HepG2 (cell line): ENCODE measurements around the gene RTRAF. TPM values are rescaled to one million over a fixed set of nuclear protein-coding genes. Genes with fewer than 3 reads are reported as not detected.

ENCODE experiments used
- ATAC-seq: fragments of 200-7000 bp; cut with Tn5 transposase; 3 replicates; pipeline ENCODE4 v1.9.1; 2020; ENCODE audit warnings: mild to moderate bottlenecking, moderate library complexity
- BruUV-seq: library from RNA; stranded (reverse); fragments of 400-500 nt; replicated peaks from 2 replicates; lab custom pipeline; 2021; lab: Mats Ljungman, UMichigan
- CTCF ChIA-PET: fragments of 300-600 bp; formaldehyde crosslinking; extraction: SDS; loops from one replicate; lab custom pipeline; 2021; ENCODE audit warnings: low total read pairs, inconsistent platforms, low intra/inter-chr PET ratio; lab: Yijun Ruan, JAX
- POLR2A ChIA-PET: fragments of 350-600 bp; sonication (Branson Sonifier 250); formaldehyde crosslinking; loops from one replicate; lab custom pipeline; 2020; ENCODE audit warnings: antibody characterized with exemption, inconsistent platforms; lab: Yijun Ruan, JAX
- DNase-seq: peaks from one replicate; pipeline ENCODE4 v3.0.0-alpha.2; 2015; ENCODE audit warnings: low spot score
- FAIRE-seq: peaks from 3 replicates; lab custom pipeline; 2011; peaks lifted over from hg19 to GRCh38; lab: Jason Lieb, UNC
- H2AFZ ChIP-seq: one replicate; pipeline ENCODE4 v1.6.1; 2011; ENCODE audit warnings: low read length, inconsistent platforms
- H3K27ac ChIP-seq: fragments of 300-600 bp; 3 replicates; pipeline ENCODE4 v1.8.0; 2011; ENCODE audit warnings: mixed run types, mild to moderate bottlenecking, mixed read lengths, low read length, inconsistent platforms; ENCODE audit not compliant: insufficient read depth; ENCODE audit errors: extremely low read length
- H3K27me3 ChIP-seq, 2 experiments: fragments of 200-600 bp in 1 of 2; 2 replicates in 1 of 2; 3 replicates in 1 of 2; pipeline versions ENCODE4 v1.6.0 to v1.8.0; 2011; ENCODE audit warnings: low read length in 2 of 2, mild to moderate bottlenecking in 2 of 2, moderate library complexity in 2 of 2, inconsistent platforms in 1 of 2; ENCODE audit not compliant: insufficient read depth in 2 of 2, control insufficient read depth in 1 of 2
- H3K36me3 ChIP-seq, 2 experiments: fragments of 200-600 bp in 1 of 2; replicated peaks in 1 of 2; 2 replicates in 1 of 2; 3 replicates in 1 of 2; pipeline versions ENCODE4 v1.5.1 to v1.8.0; 2011; ENCODE audit warnings: low read length in 2 of 2, inconsistent platforms in 1 of 2; ENCODE audit not compliant: insufficient read depth in 2 of 2, control insufficient read depth in 1 of 2
- H3K4me1 ChIP-seq: 2 replicates; pipeline ENCODE4 v1.5.1; 2012; ENCODE audit warnings: low read length, inconsistent platforms; ENCODE audit not compliant: insufficient read depth
- H3K4me2 ChIP-seq: 2 replicates; pipeline ENCODE4 v1.6.0; 2011; ENCODE audit warnings: low read depth, low read length, inconsistent platforms
- H3K4me3 ChIP-seq, 3 experiments: fragments of 200-600 bp in 1 of 3; sonication (generic), shearing (Covaris generic) in 1 of 3; replicated peaks in 1 of 3; 2 replicates each; pipeline ENCODE4 v1.5.1; 2011 to 2016; ENCODE audit warnings: low read length in 3 of 3, inconsistent platforms in 2 of 3, low read depth in 2 of 3, mild to moderate bottlenecking in 2 of 3, control low read depth in 1 of 3, mixed read lengths in 1 of 3; ENCODE audit not compliant: insufficient read depth in 1 of 3
- H3K79me2 ChIP-seq: one replicate; pipeline ENCODE4 v1.6.1; 2011; ENCODE audit warnings: low read length, inconsistent platforms; ENCODE audit not compliant: insufficient read depth
- H3K9ac ChIP-seq: 2 replicates; pipeline ENCODE4 v1.6.0; 2011; ENCODE audit warnings: mild to moderate bottlenecking, low read depth, low read length, inconsistent platforms; ENCODE audit not compliant: insufficient read depth
- H3K9me3 ChIP-seq: 2 replicates; pipeline ENCODE4 v1.5.1; 2012; ENCODE audit warnings: mild to moderate bottlenecking, low read length
- H4K20me1 ChIP-seq: 2 replicates; pipeline ENCODE4 v1.6.0; 2011; ENCODE audit warnings: inconsistent platforms, mild to moderate bottlenecking, low read length, moderate library complexity; ENCODE audit not compliant: insufficient read depth
- CEBPB ChIP-seq: IDR thresholded peaks from 2 replicates; pipeline ENCODE4 v1.6.1; 2011; ENCODE audit warnings: low read depth, low read length, improper control_type of control experiment, borderline replicate concordance
- CEBPG ChIP-seq: IDR thresholded peaks from 2 replicates; pipeline ENCODE4 v1.6.1; 2016
- CHCHD3 ChIP-seq: sonication (generic); formaldehyde crosslinking; IDR thresholded peaks from 2 replicates; pipeline ENCODE4 v1.8.0; 2022; ENCODE audit warnings: mild to moderate bottlenecking, missing genetic modification reagents, moderate library complexity
- GTF2F1 ChIP-seq: fragments of 150-350 bp; IDR thresholded peaks from 2 replicates; pipeline ENCODE4 v1.6.1; 2014; ENCODE audit warnings: low read length
- HNF4A ChIP-seq: sonication (generic); formaldehyde crosslinking; IDR thresholded peaks from 2 replicates; pipeline ENCODE4 v1.4.0; 2020; ENCODE audit warnings: missing genetic modification reagents
- MAZ ChIP-seq, 2 experiments: sonication (generic) in 1 of 2; formaldehyde crosslinking in 1 of 2; IDR thresholded peaks; 2 replicates each; pipeline versions ENCODE4 v1.5.0 to v1.6.1; 2012 to 2020; ENCODE audit warnings: low read depth in 2 of 2, mild to moderate bottlenecking in 2 of 2, borderline replicate concordance in 1 of 2, improper control_type of control experiment in 1 of 2, low read length in 1 of 2, missing genetic modification reagents in 1 of 2, moderate library complexity in 1 of 2
- MYNN ChIP-seq: sonication (generic); formaldehyde crosslinking; IDR thresholded peaks from 2 replicates; pipeline ENCODE4 v1.4.0; 2020; ENCODE audit warnings: mild to moderate bottlenecking, low read depth, missing genetic modification reagents
- NR2C2 ChIP-seq: sonication (generic); formaldehyde crosslinking; IDR thresholded peaks from 2 replicates; pipeline ENCODE4 v1.4.0; 2020; ENCODE audit warnings: missing genetic modification reagents, mild to moderate bottlenecking, moderate library complexity, borderline replicate concordance
- NR2F1 ChIP-seq, 2 experiments: fragments of 450-650 bp in 1 of 2; formaldehyde crosslinking in 1 of 2; IDR thresholded peaks; 2 replicates each; pipeline versions ENCODE4 v1.5.0 to v1.6.1; 2016 to 2020; ENCODE audit warnings: mild to moderate bottlenecking in 1 of 2, missing compliant biosample characterization in 1 of 2, missing genetic modification reagents in 1 of 2, moderate library complexity in 1 of 2
- NR2F6 ChIP-seq, 2 experiments: IDR thresholded peaks; 2 replicates each; pipeline ENCODE4 v1.6.1; 2016; ENCODE audit warnings: antibody characterized with exemption in 1 of 2, mild to moderate bottlenecking in 1 of 2
- ONECUT2 ChIP-seq: sonication (generic); formaldehyde crosslinking; IDR thresholded peaks from 2 replicates; pipeline ENCODE4 v1.4.0; 2020; ENCODE audit warnings: missing genetic modification reagents
- SMC3 ChIP-seq: IDR thresholded peaks from 2 replicates; pipeline ENCODE4 v1.6.1; 2011; ENCODE audit warnings: low read length, improper control_type of control experiment
- TFE3 ChIP-seq: IDR thresholded peaks from 2 replicates; pipeline ENCODE4 v1.6.1; 2016
- ZNF317 ChIP-seq: sonication (generic); formaldehyde crosslinking; IDR thresholded peaks from 2 replicates; pipeline ENCODE4 v1.5.0; 2020; ENCODE audit warnings: mild to moderate bottlenecking, missing genetic modification reagents
- ZNF552 ChIP-seq: sonication (generic); formaldehyde crosslinking; IDR thresholded peaks from 2 replicates; pipeline ENCODE4 v1.9.0; 2022; ENCODE audit warnings: missing genetic modification reagents, mild to moderate bottlenecking, borderline replicate concordance
- WGBS: methylation state at CpG from one replicate; pipeline ENCODE4 v1.1.6; 2017; ENCODE audit warnings: low lambda C conversion rate; 5-methylcytosine and 5-hydroxymethylcytosine counted together
- in situ Hi-C: cut with HindIII; loops from 2 replicates; pipeline ENCODE4 v1.10.0; 2017; ENCODE audit warnings: low pct_unique_long_range_greater_than_20kb; ENCODE audit not compliant: extremely low pct_ligation_motif_present
- intact Hi-C: fragments of 100-400 bp; cut with micrococcal nuclease; formaldehyde crosslinking; loops from one replicate; pipeline ENCODE4 v1.10.0; 2022; ENCODE audit not compliant: unreplicated experiment
- polyA plus RNA-seq, 8 experiments: library from polyadenylated mRNA; depleted of rRNA in 3 of 8; stranded (reverse) in 7 of 8; unstranded in 1 of 8; fragments of >200 nt; fragmentation: Illumina TruSeq in 4 of 8; extraction: Trizol in 4 of 8; gene quantifications; 2 replicates each; pipeline versions ENCODE4 v1.2.1 to v1.2.3, GENCODE V29; 2011 to 2016; ENCODE audit warnings: low read depth in 4 of 8, missing spikeins in 1 of 8, mixed read lengths in 1 of 8; ENCODE audit not compliant: insufficient read depth in 1 of 8
- total RNA-seq, 5 experiments: library from RNA; depleted of rRNA; stranded (reverse); fragments of >200 nt; fragmentation: Illumina TruSeq; extraction: Trizol; gene quantifications; 2 replicates each; pipeline ENCODE4 v1.2.3, GENCODE V29; 2016; ENCODE audit warnings: low read depth in 1 of 5

RTRAF gene
- total and polyA plus RNA-seq, 2 of the 13 experiments (the other 11 are each of a cell fraction or from before 2014, with no cell fraction given), result 137 to 258 TPM

- DNase-seq, result peak; percentile 15
- ChIA-PET CTCF (no interaction called here), POLR2A (no interaction called here)
- intact Hi-C loops, result no loop called here
- H3K27me3 ChIP-seq, result no peaks in the 10 kb centered on the region
- in situ Hi-C loops, result no loop called here
- no peak overlapping the region for H2AFZ ChIP-seq
- H3K9me3 ChIP-seq, result no peaks in the 10 kb centered on the region
- 0 out of 2 replicates have a peak, but pooled peaks cover 6% of the 10 kb centered on the region for H3K4me1 ChIP-seq
- H3K4me2 ChIP-seq, result no peak overlapping the region
- no peak overlapping the region for H3K4me3 ChIP-seq
- no peaks in the 10 kb centered on the region for H4K20me1 ChIP-seq
- H3K36me3 ChIP-seq, result peaks cover 18 to 87% of the 10 kb centered on the region in 2 experiments
- H3K9ac ChIP-seq, result no peak overlapping the region
- no TSS peak for BruUV-seq
- H3K27ac ChIP-seq, result no peak overlapping the region
- no peak for FAIRE-seq
- peak; percentile 86 for TF ChIP-seq NR2F6 (IDR thresholded peaks at IDR 0.05)
- TF ChIP-seq NR2F6 (CRISPR knock-in tag; IDR thresholded peaks at IDR 0.05), result peak; percentile 63; the same call in 1 of the 2 replicates
- TF ChIP-seq GTF2F1, result no peak
- TF ChIP-seq ZNF552, result no peak
- TF ChIP-seq TFE3 (CRISPR knock-in tag), result no peak
- TF ChIP-seq HNF4A (CRISPR knock-in tag), result peak; percentile 40
- peak; percentile 60; the same call in 1 of the 2 replicates for TF ChIP-seq NR2C2 (CRISPR knock-in tag)
- no peak for TF ChIP-seq MYNN
- TF ChIP-seq SMC3, result no peak
- no peak for TF ChIP-seq MAZ (IDR thresholded peaks at IDR 0.05; ENCODE audit: borderline replicate concordance, low read depth, low read length)
- no peak for TF ChIP-seq MAZ (CRISPR knock-in tag; IDR thresholded peaks at IDR 0.05; ENCODE audit: low read depth)
- peak; percentile 63; the same call in 1 of the 2 replicates for TF ChIP-seq ONECUT2
- TF ChIP-seq CEBPG (CRISPR knock-in tag), result peak; percentile 66
- no peak for TF ChIP-seq CHCHD3 (CRISPR knock-in tag)
- peak; percentile 68; the same call in 1 of the 2 replicates for TF ChIP-seq CEBPB
- peak in 1 of 2 experiments; percentile 67; a peak in 2 of 4 replicates for TF ChIP-seq NR2F1 (CRISPR knock-in tag; IDR thresholded peaks at IDR 0.05)
- peak; percentile 65; the same call in 1 of the 2 replicates for TF ChIP-seq ZNF317 (CRISPR knock-in tag)
- H3K79me2 ChIP-seq, result no peaks in the 10 kb centered on the region
- peak; percentile 78 for ATAC-seq
- WGBS, result 56% methylated on average over 1 of the region's 1 CpG
Measured at GRCh38 chr14:52007637-52008036, 18.3 kb downstream of the RTRAF start.
